ENCODE data around the gene RBM17.

GRCh38 chr10:6044060-6044459, 44.8 kb upstream of the RBM17 start:
- TF ChIP-seq CREB1 (IDR thresholded peaks at IDR 0.05) (no peak), CREB1 (CRISPR knock-in tag; IDR thresholded peaks at IDR 0.05) (no peak), ZKSCAN1 (IDR thresholded peaks at IDR 0.05; ENCODE audit: low read length) (no peak), SALL2 (CRISPR knock-in tag; IDR thresholded peaks at IDR 0.05) (no peak), SMC3 (IDR thresholded peaks at IDR 0.05; ENCODE audit: low read length) (no peak), SUZ12 (IDR thresholded peaks at IDR 0.05; ENCODE audit: low read depth, low read length) (no peak), USF2 (IDR thresholded peaks at IDR 0.05; ENCODE audit: low read depth, low read length) (no peak), USF2 (CRISPR knock-in tag; IDR thresholded peaks at IDR 0.05; ENCODE audit: borderline replicate concordance) (no peak), ZNF160 (CRISPR knock-in tag; IDR thresholded peaks at IDR 0.05) (no peak), PRDM4 (CRISPR knock-in tag; IDR thresholded peaks at IDR 0.05; ENCODE audit: borderline replicate concordance) (no peak)

All from HepG2 (cell line).